NCI-H1436 (cell line): ENCODE results near the gene ZNG1A.
"Not testable (repeated sequence)": the region's sequence is repeated elsewhere in the genome, so short reads cannot be mapped to it uniquely, and the experiment has no call there.

ENCODE experiments used
- DNase-seq: peaks from one replicate; lab custom pipeline; 2025; lab: John Stamatoyannopoulos, UW

Gene ZNG1A

DNA sequence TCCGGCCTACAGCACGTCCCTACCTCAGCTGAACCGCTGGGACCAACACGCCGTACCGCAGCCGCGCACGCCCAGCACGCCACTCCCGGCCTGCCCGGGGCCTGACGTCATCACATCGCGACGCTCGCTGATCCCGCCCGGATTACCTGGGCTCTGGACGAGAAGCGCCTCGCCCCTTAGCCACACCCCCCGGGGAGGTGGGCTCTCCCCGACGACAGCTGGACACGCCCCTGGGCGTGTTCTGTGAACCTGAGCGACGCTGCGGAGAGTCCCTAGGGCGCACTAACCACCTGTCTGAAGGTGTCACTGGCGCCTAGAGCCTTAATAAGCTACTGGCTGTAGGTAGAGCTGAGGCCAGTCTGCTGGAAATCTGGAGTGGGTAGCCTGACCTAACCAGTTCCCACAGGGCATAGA, at the start of gene ZNG1A:
ZNG1A (minus strand) TSS at position 87 of the 414 bp plus-strand sequence. CDS start 87 bp downstream, outside the sequence.
- DNase-seq: peak; percentile 90

DNA sequence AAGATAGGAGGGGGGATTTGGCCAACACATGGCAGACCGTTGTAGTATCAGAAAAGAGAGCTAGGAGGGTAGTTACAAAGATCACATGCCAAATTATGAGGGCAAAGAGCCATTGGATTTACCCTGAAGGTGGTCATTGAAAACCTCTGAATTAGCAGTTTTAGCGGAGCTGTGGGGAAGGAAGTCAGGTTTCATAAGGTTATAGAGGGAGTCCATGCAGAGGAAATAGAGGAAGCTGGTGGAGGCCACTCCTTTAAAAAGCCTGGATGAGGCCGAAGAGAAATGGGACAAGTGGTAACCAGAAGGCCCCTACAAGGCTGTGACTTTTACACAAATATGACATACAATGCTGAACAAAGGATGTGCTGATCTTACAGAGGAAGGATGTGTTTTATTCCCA, 49.0 kb upstream of the ZNG1A start:
- no peak for DNase-seq

DNA sequence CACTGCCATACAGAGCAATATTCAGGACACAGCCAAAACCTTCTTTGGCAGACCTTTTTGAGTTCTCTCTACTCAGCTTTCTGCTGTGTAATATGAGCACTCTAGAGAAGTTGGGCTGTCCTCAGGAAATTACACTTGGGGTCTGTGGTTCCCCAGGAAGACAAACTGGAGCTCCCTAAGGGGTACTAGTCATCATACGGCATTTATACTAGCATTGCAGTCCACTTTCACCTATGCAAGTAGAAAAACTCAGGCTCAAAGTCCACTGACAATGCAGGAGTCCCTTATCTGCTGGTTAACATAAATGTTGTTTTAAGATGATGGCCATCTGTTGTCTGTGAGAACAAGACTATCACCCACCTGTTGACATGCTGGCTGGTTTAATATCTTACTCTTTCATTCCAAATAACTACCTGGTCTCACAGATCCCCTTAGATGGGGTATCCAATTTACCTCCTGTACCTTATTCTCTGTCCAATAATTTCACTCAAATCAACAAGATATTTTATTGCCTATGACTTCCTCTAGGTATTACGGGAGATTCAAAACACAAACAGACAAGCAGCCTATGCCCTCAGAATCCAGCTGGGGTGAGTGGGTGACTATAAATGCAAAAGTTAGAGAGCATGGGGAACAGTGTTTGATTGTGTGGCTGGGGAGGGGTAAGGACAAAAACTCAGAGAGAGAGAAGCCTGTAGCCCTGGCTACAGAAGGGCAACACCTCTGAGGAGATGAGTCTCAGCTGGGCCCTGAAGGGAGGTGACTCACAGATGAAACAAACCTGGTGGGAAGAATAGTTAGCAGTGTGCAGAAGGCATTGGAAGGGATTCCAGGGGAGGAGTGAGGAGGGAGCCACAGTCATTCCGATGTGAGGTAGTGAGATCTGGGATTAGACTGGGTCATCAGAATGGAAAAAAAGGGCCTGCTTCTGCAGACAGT, 46.0 kb upstream of the ZNG1A start:
- DNase-seq: no peak

DNA sequence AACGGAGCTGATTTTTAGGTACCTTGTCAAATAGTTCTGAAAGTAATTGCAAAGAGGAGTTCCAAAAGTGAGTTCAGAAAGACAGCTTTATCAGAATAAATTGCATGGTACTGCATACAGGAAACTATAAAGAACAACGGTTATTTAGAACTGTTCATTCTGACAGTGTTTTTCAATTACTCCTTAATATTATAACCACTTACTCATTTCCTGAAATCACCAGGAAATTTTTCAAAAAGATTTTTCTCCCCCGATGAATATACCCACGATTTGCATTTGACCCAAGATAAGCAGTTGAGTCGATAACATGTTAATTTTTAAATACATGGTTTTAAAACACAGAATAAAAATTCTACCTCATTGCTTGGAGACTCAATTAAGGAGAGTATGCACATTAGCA, 45.2 kb upstream of the ZNG1A start:
- no peak for DNase-seq

DNA sequence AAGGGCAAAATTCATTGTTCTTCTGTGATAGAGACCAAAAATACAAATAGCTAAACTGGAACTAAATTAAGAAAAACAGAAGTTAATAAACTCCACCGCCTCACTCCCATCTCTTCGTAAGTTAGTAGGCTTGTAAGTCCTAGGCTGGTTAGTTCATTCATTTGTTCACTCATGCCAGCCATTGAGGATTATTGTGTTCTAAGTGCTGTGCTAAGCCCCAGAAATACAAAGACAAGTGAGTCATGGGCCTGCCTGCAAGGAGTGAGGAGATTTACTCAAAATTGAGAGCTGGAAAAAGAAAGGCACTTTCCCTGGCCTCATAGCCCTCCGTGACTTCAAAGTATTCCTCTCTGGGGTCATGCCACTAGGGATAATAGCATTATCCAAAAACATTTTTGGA, 44.3 kb upstream of the ZNG1A start:
- DNase-seq: no peak

DNA sequence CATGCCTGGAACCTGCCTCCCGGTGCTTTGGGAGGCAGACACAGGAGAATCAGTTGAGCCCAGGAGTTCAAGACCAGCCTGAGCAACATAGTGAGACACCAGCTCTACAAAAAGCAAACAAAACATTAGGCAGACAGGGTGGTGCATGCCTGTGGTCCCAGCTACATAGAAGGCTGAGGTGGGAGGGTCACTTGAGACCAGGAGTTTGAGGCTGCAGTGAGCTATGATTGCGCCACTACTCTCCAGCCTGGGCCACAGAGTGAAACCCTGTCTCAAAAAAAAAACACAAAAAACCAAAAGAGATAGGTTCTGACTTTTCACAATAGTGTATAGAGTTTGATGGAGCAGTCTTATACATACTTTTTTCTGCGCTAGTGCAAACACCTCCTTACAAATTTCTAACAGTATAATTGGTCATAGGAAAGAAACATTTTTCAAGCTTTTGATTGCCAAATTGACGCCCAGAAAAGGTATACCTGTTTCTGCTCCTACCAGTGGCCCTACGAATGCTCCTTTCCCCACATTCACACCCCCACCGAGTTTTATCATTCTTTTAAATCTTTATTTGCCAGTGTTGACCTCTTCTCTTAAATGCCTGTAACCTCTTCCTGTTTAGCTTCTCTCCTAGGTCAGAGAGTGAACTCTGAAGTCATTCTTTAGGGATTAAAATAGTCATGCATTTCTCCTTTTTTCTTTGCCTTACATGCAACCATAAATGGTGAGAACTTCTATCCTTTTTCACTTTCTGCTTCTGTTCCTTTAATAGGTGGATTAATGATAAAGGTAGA, 43.3 kb upstream of the ZNG1A start:
- DNase-seq: no peak

DNA sequence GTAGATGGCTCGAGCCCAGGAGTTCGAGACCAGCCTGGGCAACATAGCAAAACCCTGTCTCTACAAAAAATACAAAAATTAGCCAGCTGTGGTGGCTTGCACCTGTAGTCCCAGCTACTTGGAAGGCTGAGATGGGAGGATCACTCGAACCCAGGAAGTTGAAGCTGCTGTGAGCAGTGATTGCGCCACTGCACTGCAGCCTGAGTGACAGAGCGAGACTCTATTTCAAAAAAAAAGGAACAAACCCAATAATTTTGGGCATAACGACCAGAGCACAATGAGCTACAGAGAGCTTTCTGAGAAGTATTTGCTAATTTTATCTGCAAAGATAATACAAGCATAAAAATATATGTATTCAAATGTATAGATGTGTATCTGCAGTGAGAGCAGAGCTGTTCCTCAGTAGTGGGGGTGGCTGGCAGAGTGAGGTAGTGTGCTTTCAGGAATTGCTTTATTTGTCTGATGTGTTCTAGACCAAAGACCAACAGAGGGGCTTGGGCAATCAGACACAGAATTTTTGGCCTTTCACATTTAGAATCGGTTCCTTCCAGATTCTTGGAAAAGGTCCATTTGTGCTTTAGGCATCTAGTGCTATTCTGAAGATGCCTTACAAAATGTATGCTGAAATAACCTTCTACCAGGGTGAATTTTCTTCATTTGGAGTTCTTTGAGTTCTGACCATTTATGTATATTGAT, 41.0 kb upstream of the ZNG1A start:
- no peak for DNase-seq

DNA sequence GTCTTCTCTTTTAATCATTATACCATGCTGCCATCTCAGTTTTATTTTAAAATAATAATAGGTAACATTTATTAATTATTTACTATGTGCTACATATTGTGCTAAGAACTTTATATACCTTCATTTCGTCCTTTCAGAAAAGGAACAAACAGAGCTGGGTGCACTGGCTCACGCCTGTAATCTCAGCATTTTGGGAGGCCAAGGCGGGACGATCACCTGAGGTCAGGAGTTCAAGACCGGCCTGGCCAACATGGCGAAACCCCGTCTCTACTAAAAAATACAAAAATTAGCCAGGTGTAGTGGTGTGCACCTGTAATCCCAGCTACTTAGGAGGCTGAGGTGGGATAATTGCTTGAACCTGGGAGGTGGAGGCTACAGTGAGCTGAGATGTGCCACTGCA, 40.2 kb upstream of the ZNG1A start:
- not testable (repeated sequence) for DNase-seq

DNA sequence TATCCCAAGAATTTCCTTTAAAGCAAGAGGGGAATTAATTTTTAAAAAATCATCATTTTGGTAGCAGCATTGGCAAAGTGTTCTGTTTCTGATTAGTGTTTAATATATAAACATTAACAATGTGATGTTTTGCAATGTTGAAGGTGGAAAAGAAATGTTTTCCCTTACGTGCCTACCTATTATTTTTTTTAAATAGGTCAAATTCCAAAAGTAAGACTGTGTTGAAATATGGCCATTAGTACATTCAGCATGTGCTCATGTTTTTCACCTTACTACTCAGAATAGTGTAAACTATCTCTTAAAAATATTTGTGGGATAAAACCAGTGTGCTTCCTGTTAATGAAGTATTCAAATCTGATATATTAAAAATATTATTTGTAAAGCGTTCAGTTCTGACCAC, 39.1 kb upstream of the ZNG1A start:
- DNase-seq: no peak

DNA sequence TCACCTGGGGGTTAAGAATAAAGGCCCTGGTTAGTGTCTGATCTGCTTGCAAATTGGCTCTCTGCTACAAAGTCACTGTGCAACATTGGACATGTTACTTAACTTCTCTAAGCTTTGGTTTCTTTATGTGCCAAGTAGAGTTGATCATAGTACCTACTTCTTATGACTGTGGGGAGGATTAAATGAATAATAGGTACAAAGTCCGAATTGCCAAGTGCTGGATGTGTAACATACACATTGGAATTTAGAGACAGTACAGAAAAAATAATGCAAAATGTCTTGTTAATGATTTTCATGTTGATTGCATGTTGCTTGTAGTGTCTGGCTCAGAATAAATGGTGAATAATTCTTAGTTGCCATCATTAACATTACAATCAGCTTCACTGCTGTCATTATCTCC, 38.0 kb upstream of the ZNG1A start:
- no peak for DNase-seq

DNA sequence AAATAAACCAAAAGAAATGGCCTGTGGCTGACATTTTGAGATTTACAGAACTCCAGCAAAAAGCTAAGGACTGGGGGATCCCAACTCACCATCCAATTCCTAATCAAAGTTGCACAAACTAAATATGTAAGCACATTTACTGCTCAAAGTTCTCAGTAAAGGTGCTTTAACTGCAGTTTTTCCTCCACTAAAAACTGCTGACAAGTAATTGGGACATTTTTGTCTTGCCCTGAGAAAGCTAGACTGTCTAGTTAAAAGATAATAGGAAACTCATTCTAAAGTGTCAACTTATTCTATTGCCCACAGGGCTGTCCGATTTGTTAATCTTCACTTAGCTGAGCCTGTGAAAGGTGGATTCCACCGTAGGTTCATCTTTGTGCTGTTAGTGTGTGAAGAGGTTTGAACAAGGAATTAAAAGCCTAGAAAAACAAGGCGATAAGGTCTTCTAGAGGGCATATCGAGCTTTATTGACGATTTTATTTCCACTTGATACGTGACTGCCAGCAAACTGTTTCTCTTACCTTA, 36.8 kb upstream of the ZNG1A start:
- no peak for DNase-seq

DNA sequence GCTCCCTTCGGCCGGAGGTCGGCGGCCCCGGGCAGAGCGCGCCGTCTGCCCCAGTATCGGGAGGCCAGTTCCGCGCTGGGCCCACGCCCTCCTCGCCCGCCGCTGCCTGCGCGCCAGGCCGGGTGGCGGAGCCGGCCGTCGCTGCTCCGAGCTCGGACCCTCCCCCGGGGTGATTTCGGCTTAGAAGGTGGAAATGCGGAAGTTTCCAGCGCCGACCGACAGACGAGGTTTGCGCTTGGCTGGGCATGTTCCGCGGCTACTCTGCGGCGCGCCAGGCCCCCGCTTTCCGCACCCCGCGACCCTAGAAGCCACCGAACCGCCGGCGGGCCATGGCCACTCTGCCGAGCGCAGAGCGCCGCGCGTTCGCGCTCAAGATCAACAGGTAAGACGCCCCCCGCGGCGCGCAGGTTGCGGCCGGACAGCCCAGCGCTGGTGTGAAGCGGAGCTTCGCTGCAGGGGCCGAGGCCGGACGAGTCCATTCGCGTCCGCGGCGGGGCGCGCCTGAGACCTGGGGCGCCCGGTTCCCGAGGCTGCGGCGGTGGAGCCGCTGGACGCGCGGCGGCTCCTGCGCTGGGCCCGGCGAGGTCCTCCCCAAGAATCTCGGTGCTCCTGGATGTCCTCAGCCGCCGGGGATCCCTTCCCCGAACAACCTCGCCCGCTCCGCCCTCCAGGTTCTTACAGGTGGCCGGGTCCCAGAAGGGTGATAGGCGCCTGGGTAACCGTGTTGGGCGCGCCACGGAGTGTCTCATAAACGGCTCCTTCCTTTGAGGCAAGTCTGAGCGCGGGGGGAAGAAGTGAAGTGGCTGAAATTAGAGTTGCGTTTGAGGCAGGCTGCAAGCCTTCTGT, 36.0 kb upstream of the ZNG1A start, which contains the start of gene DOCK8:
DOCK8 (plus strand) TSS at position 218 of the 846 bp plus-strand sequence; CDS start at position 330, 112 bp downstream.
- DNase-seq: no peak

DNA sequence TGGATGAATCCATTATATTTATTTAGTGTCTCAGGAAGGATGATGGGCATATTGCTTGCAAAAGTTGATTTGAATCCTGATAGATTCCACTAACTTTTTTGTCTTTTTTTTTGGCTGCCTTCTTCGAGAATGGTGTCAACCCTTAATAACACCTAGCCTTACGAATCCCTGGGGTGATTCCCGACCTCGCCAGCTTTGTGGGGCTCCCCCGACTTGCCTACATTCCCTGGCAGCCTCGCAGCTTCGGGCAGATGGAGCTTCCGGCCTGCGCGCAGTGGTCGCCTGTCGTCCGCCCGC, 35.4 kb upstream of the ZNG1A start:
- no peak for DNase-seq

DNA sequence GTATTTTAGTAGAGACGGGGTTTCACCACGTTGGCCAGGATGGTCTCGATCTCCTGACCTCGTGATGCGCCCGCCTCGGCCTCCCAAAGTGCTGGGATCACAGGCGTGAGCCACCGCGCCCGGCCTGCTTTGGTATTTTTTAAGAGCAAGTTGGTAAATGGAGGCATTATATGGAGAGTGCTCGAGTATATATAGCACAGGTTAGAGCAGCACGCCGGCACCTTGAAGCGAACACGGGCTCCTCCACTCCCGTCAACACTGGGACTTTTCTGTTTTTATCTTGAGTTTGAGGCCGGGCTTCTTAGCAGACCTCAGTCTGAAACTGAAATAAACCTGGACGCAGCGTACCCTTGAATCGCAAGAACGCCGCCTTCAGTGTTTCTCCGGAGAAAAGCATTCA, 35.0 kb upstream of the ZNG1A start:
- DNase-seq: not testable (repeated sequence)

DNA sequence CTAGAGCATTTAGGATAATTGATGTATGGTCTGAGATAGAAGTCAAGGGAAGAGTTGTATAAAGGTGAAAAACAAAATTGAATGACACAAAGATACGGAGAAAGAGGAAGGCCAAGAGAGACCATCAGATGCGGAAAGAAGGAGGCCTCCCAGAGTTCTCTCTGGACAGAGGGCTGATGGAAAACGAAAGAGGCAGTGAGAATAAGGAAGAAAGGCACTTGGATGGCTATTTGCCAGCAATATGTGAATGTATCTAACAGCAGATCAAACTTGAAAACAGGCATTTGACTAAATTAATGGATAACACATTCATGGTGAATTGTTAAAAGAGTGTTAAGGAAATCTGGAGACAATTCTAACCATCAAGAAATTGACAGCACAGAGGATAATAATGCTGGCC, 33.4 kb upstream of the ZNG1A start:
- no peak for DNase-seq

DNA sequence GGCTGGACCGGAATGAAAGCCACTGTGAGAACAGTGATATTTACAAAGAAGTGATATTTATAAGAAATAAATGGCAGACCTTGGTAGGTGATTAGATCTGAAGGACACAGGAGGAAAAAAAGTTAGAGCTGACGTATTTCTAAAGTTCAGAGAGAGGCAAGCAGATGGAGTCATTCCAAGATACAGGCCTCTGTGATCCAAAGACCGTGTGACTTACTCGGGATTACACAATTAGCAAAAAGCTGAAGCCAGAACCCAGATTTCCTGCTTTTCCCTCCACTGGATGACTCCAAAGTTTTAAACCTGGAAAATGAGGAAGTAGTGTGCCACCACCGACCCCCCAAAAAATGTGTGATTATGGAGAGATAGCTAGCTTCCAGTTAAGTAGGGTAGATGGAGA, 32.7 kb upstream of the ZNG1A start:
- no peak for DNase-seq

DNA sequence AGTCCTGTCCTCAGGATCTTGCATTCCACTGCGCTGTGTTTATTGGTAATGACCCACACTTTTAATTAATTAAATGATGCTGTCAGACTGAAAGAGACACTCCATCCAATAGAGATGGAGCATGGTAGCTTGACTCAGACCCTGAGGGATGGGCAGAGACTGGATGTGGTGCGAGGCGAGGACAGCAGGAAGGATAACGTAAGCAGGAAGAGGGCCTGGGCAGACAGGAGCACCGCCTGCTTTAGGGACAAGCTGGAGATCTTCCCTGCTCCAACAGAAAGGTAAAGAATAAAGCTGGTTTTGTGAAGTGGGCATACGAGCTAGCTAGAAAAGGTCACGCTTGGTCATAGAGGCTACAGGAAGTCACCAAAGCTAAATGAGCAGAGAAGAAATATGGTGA, 32.2 kb upstream of the ZNG1A start:
- DNase-seq: no peak

DNA sequence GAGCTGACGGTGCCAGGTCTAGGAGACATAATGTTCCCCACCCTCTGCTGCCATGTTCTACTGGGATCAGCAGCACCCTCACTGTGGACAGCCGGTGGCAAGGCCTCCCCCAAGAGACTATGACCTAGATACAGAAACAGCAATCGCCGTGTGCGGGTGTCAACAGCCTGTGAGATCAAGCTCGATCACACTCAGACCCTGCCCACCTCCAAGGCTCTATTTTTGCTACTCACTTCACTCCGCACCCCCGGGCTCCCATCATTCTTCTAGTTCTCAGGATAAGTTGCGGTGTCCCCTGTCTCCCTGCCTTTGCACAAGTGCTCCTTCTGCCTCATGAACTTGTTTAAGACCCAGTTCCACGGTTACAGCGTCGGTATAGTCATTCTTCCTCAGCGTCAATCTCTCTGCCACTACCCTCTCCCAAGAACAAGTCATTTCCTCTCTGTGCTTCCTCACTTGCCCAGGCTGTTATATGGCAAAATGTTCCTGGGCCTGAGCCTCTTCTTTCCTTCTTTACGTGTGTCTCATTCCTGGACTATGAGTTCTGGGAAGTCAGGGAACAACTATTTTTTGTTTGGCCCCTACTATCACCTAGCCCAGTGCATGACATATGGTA, 30.4 kb upstream of the ZNG1A start:
- no peak for DNase-seq

DNA sequence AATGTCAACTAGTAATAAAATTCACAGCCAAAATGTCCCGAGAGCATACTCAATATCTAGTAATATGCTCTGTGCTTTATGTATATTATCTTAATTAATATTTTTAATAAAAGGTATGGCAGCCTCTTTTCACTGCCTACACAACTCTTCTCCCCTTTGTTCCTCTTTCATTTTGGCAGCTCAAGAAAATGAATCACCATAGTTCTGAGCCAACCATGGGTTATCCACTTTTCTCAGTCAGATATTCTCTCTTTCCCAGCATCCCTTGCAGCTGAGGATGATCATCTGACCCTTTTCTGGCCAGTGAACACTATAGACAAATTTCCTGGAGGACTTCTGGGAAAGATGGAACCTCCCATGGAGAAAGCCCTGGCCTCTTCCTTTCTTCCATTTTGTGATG, 27.6 kb upstream of the ZNG1A start:
- DNase-seq: no peak

DNA sequence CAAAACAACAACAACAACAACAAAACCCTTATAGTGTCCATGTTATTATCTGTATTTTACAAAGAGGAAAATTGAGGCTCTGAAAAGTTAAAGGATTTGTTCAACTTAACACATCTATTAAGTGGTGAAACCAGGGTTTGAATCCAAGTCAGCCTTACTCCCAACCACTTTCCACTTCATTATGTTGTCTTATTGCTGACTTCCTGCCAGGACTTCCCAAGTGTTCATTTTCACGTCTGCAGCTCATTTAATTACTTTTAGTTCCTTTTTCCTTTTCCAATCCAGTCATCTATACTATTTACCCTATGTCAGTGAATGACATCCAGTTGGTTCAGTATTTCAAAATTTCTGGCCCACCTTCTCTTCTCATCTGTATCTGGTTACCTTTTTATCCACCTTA, 20.7 kb upstream of the ZNG1A start:
- not testable (repeated sequence) for DNase-seq
